Activated CD4-positive, alpha-beta T cell treated with anti-CD3 and anti-CD28 coated beads, Interleukin-2, Interleukin-4, amounts not matched to agents 100 ng/mL and 50 ng/mL, durations not matched to agents 16 hours and 8 hours (primary cell): Measurements from ENCODE around the gene TES.

Experiments used
- DNase-seq: peaks from one replicate; pipeline ENCODE4 v3.0.0-alpha.2; 2020; ENCODE audit warnings: low spot score

TES gene

GRCh38 chr7:116246357-116246756, 36.0 kb downstream of the TES start:
- DNase-seq: no peak

GRCh38 chr7:116249969-116250553, 39.7 kb downstream of the TES start:
- no peak for DNase-seq

DNA sequence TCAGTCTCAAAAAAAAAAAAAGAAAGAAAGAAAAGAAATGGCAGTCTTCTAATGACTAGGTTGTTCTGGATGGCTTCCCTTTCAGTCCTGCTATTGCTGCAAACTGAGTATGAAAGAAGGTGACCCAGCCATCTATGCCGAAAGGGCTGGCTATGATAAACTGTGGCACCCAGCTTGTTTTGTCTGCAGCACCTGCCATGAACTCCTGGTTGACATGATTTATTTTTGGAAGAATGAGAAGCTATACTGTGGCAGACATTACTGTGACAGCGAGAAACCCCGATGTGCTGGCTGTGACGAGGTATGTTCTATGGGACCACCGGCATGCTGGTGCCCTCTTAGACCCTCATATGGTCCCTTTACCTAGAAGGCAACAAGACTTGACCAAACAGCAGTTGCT, 41.3 kb downstream of the TES start:
- DNase-seq: no peak

DNA sequence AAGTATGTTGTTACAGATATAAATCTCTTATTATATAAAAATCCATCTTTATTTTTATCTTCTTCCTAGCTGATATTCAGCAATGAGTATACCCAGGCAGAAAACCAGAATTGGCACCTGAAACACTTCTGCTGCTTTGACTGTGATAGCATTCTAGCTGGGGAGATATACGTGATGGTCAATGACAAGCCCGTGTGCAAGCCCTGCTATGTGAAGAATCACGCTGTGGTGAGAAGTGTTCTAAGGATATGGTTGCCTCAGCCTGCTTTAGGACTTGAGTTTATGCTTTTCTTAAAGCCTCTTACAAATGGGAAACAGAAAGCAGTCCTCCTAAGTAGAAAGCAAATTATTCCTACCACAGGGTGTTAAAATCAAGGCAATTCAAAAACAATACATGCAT, 41.9 kb downstream of the TES start:
- no peak for DNase-seq

GRCh38 chr7:116257156-116257555, 46.8 kb downstream of the TES start:
- DNase-seq: no peak

DNA sequence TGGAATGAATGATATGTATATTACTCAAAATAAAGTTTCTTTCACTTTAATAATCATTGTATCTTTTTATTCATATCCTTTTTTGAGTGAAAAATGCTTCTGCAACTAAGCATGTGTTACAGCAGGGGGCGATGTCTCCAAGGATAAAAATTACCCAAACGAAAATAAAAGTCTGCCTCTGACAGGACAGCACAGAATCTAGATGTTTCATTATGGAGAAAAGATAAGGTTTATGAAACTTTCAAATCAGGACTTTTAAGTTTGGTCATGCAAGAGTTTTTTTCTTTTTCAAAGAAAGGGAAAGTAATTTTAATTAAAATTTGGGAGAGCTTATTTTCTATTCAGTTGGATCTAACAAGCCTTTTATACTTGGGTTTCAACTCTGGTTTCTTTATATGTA, 48.4 kb downstream of the TES start:
- peak; percentile 48 for DNase-seq

DNA sequence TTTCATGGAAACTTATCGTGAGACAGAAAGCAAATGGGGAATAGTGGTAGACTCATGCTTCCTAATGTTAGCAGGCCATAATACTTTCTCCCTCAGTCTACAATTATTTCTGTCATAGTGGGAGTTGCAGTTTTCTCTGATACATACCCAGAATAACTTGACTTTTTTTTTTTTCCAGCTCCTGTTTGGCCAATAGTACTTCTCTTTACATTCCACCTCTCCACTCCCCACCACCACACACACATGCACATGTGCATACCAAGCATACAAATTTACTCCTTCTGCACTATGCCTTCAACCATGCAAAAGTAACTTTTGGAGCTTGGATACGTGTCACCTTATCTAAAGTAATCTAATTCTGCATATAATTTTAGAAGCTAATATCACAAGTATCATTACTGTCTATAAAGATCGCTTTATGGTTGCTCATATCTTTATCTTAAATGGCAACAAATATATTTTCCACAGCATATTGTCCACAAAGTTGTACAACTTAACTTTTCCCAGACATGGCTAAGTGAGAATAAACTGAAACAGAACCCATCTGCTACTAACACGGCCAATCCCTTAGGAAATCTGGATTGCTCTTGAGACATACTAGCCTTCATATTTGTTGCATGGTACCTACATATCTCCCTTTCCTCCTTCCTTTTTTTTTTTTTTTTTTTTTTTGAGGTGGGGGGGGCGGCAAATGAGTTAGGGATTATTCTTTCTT, 49.0 kb downstream of the TES start:
- no peak for DNase-seq

GRCh38 chr7:116259871-116260440, 49.6 kb downstream of the TES start:
- no peak for DNase-seq

- DNase-seq: peak; percentile 9
Measured at GRCh38 chr7:116261904-116262303, 51.6 kb downstream of the TES start.

- DNase-seq: no peak
Measured at GRCh38 chr7:116265881-116266280, 55.5 kb downstream of the TES start.

GRCh38 chr7:116269466-116269865, 59.1 kb downstream of the TES start:
- no peak for DNase-seq

- DNase-seq: no peak
Measured at GRCh38 chr7:116271161-116271913, 61.0 kb downstream of the TES start.

DNA sequence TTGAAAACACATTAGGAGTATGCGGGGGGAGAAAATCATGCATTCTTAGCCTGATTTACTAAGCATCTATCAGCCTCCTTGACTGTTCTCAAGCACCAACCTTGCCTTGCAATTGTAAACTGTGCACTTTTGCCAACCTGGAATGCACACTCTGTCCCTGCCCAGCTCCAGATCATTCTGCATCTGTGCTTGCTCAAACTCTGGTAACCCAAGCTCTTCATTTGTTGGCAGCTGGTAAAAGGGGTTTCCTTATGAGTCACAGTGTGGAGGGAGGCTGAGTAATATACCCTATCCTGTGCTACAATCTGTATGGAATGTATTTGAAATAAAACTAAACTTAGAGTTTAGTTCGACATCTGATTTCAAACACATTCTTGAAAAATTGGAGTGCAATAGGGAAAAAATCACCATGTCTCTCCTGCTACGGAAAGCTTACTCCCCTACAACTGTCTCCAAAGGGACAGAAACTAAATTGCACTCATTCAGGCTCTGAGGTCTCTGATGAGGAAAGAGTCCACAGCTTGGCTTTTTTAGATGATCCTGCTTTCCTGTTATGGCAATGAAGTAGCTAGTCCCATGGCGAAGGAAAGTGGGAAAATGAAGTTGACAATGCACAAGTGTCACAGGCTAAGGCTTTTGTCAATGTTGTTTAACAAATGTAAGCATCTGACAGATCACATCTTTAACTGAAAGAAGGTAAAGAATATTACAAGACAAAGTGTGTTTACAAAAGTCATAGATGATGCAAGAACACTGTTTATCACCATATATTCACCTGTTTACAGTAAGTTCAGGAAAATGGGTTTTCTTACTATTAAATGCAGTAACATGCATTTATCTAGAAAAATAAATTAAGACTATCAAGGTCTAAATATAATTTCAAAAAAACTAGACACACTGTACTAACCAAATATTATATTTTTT, 61.9 kb downstream of the TES start:
- DNase-seq: peak; percentile 53

DNA sequence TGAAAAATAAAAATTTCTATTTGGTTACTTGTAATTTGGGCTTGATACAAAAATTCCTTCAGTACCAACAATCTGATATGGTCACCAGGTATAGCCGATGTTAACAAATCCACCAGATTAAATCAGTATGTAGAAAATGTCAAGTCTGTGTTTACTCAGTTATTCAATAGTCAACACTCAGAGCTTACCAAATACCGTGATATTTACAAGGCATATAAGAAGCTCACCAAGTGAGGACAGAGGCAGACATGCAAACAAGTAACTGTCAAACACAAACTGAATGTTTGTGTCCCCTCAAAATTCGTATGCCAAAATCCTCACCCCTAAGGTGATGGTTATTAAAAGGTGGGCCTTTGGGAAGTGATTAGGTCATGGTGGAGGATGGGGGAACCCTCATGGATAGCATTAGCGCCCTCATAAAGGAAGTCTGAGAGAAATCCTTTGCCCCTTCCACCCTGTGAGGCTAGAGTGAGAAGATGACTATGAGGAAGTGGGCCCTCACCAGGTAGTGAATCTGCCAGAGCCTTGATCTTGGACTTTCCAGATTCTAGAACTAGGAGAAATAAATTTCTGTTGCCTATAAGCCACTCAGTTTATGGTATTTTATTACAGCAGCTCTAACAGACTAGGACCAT, 63.1 kb downstream of the TES start:
- no peak for DNase-seq

GRCh38 chr7:116273918-116274301, 63.6 kb downstream of the TES start:
- no peak for DNase-seq

DNA sequence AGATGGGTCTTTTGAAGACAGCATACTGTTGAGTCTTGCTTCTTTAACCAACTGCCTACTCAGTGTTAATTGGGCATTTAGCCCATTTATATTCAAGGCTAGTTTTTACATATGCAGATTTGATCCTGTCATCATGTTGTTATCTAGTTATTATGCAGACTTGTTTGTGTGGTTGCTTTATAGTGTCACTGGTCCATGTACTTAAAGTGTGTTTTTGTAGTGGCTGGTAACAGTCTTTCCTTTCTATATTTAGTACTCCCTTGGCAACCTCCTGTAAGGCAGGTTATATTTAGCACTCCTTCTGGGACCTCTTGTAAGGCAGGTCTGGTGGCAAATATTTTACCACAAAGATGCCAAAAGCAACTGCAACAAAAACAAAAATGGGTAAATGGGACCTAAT, 66.7 kb downstream of the TES start:
- no peak for DNase-seq

- no peak for DNase-seq
Measured at GRCh38 chr7:116279217-116279616, 68.9 kb downstream of the TES start.

DNA sequence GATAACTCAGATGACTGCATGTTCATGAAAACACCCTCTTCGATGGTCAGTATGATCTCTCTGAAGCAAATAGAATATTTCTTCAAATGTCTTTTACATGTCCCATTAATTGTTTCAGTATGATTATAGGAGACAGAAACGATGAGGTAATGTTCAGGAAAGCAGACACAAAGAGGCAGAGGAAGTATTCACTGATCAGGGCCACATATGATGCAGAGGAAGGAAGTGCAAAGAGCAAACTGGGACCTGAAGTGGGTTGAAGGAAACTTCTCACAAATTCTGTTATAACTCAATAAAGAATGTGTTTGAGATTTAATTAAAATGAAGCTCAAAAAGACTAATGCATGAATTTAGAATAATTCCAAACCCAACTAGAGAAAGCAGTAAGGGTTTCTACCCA, 70.5 kb downstream of the TES start:
- DNase-seq: no peak

GRCh38 chr7:116283595-116284204, 73.4 kb downstream of the TES start:
- no peak for DNase-seq

DNA sequence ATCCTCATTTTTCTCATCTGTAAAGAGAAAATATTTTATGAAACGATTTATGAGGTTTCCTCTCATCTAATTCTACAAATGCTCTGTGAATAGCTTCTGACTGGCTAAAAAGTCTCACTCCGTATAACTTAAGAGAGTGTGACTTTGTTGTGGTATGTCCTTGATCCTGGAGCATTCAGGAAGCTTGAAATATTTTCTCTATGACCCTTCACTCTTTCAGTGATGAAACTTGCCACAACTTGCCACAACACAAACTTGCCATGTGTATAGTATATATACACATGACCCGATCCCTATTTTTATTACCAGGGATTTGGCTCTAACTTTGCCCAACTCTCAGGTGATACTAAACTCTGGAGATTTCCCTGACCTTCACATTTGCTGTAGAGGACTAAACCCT, 74.1 kb downstream of the TES start:
- no peak for DNase-seq

- DNase-seq: peak; percentile 6
Measured at GRCh38 chr7:116285252-116285651, 74.9 kb downstream of the TES start.
